DND-41 (cell line): Measurements from ENCODE around the gene GSTM2.

Experiments
- ATAC-seq: fragments of 200-7000 bp; cut with Tn5 transposase; 3 replicates; pipeline ENCODE4 v1.9.1; 2021; ENCODE audit warnings: low read depth; ENCODE audit not compliant: insufficient read depth
- DNase-seq: peaks from one replicate; pipeline ENCODE4 v3.0.0-alpha.2; 2020
- H2AFZ ChIP-seq: 2 replicates; pipeline ENCODE4 v1.6.0; 2012; ENCODE audit warnings: low read depth, low read length
- H3K27ac ChIP-seq: 2 replicates; pipeline ENCODE4 v1.5.1; 2012; ENCODE audit warnings: low read length, inconsistent platforms
- H3K27me3 ChIP-seq: fragments of 200-600 bp; sonication (generic); 2 replicates; pipeline ENCODE4 v1.6.0; 2012; ENCODE audit warnings: low read length, mild to moderate bottlenecking, inconsistent platforms; ENCODE audit not compliant: insufficient read depth, poor library complexity
- H3K36me3 ChIP-seq: 2 replicates; pipeline ENCODE4 v1.5.1; 2012; ENCODE audit warnings: low read length, inconsistent platforms; ENCODE audit not compliant: insufficient read depth
- H3K4me1 ChIP-seq: 2 replicates; pipeline ENCODE4 v1.5.1; 2012; ENCODE audit warnings: mild to moderate bottlenecking, low read length; ENCODE audit not compliant: insufficient read depth
- H3K4me2 ChIP-seq: 2 replicates; pipeline ENCODE4 v1.6.0; 2012; ENCODE audit warnings: mild to moderate bottlenecking, moderate library complexity, low read length, inconsistent platforms; ENCODE audit not compliant: insufficient read depth
- H3K4me3 ChIP-seq, 2 experiments: fragments of 200-600 bp in 1 of 2; shearing (Covaris generic) in 1 of 2; 2 replicates each; pipeline ENCODE4 v1.5.1; 2012 to 2016; ENCODE audit warnings: inconsistent platforms in 2 of 2, low read length in 2 of 2, mild to moderate bottlenecking in 2 of 2, low read depth in 1 of 2, moderate library complexity in 1 of 2
- H3K79me2 ChIP-seq: 2 replicates; pipeline ENCODE4 v1.6.0; 2012; ENCODE audit warnings: low read length, inconsistent platforms; ENCODE audit not compliant: insufficient read depth
- H3K9ac ChIP-seq: 2 replicates; pipeline ENCODE4 v1.6.0; 2012; ENCODE audit warnings: low read depth, mild to moderate bottlenecking, inconsistent platforms, low read length, moderate library complexity
- H3K9me3 ChIP-seq: 2 replicates; pipeline ENCODE4 v1.5.1; 2012; ENCODE audit warnings: low read length, moderate library complexity, mild to moderate bottlenecking, inconsistent platforms; ENCODE audit not compliant: insufficient read depth, severe bottlenecking
- H4K20me1 ChIP-seq: 2 replicates; pipeline ENCODE4 v1.6.0; 2012; ENCODE audit warnings: low read length; ENCODE audit not compliant: insufficient read depth
- CTCF ChIP-seq: IDR thresholded peaks from 2 replicates; pipeline ENCODE4 v1.5.1; 2012; ENCODE audit warnings: borderline replicate concordance, low read length, moderate library complexity, mild to moderate bottlenecking; ENCODE audit not compliant: poor library complexity, severe bottlenecking; ENCODE audit errors: extremely low read depth
- EZH2 ChIP-seq: IDR thresholded peaks from 3 replicates; pipeline ENCODE4 v1.6.1; 2012; ENCODE audit warnings: borderline replicate concordance, low read depth, mild to moderate bottlenecking, moderate library complexity, low read length, inconsistent platforms; ENCODE audit not compliant: severe bottlenecking

GSTM2 gene

GRCh38 chr1:109624201-109625010 lies 43.5 kb upstream of the GSTM2 start:
- H3K9me3 ChIP-seq, result no peaks in the 10 kb centered on the region
- no peaks in the 10 kb centered on the region for H3K27me3 ChIP-seq
- ATAC-seq (no peak), DNase-seq (peak; percentile 47)
- H3K27ac ChIP-seq, result 0 out of 2 replicates have a peak overlapping the region, but pooled peaks have one; percentile 7
- no peak overlapping the region for H3K4me2 ChIP-seq
- peaks cover 30% of the 10 kb centered on the region for H3K36me3 ChIP-seq
- H3K9ac ChIP-seq, result no peak overlapping the region
- no peak overlapping the region for H2AFZ ChIP-seq
- no peak overlapping the region for H3K4me3 ChIP-seq
- TF ChIP-seq CTCF, result no peak
- no peak for TF ChIP-seq EZH2
- H4K20me1 ChIP-seq, result peaks cover 16% of the 10 kb centered on the region; the same call in 1 of the 2 replicates
- H3K79me2 ChIP-seq, result peaks cover 44% of the 10 kb centered on the region
- peaks cover 33% of the 10 kb centered on the region for H3K4me1 ChIP-seq

- H3K4me2 ChIP-seq, result no peak overlapping the region
- H3K4me1 ChIP-seq, result peaks cover 29% of the 10 kb centered on the region
- no peak overlapping the region for H3K9ac ChIP-seq
- H3K9me3 ChIP-seq, result no peaks in the 10 kb centered on the region
- no peak overlapping the region for H2AFZ ChIP-seq
- no peak for ATAC-seq
- TF ChIP-seq EZH2 (no peak), CTCF (no peak)
- peaks cover 38% of the 10 kb centered on the region for H3K36me3 ChIP-seq
- DNase-seq, result no peak
- peaks cover 16% of the 10 kb centered on the region; the same call in 1 of the 2 replicates for H4K20me1 ChIP-seq
- H3K27me3 ChIP-seq, result no peaks in the 10 kb centered on the region
- H3K79me2 ChIP-seq, result peaks cover 40% of the 10 kb centered on the region
- H3K27ac ChIP-seq, result no peak overlapping the region
- no peak overlapping the region for H3K4me3 ChIP-seq
Observed at GRCh38 chr1:109625176-109625575, 42.7 kb upstream of the GSTM2 start.

- no peaks in the 10 kb centered on the region for H3K27me3 ChIP-seq
- H3K9me3 ChIP-seq, result no peaks in the 10 kb centered on the region
- peaks cover 36% of the 10 kb centered on the region for H3K79me2 ChIP-seq
- peaks cover 29% of the 10 kb centered on the region for H3K4me1 ChIP-seq
- peaks cover 43% of the 10 kb centered on the region for H3K36me3 ChIP-seq
- H3K4me3 ChIP-seq, result no peak overlapping the region
- no peak overlapping the region for H3K27ac ChIP-seq
- H3K4me2 ChIP-seq, result no peak overlapping the region
- no peak for TF ChIP-seq CTCF
- TF ChIP-seq EZH2, result no peak
- no peak overlapping the region for H3K9ac ChIP-seq
- H2AFZ ChIP-seq, result no peak overlapping the region
- H4K20me1 ChIP-seq, result peaks cover 16% of the 10 kb centered on the region; the same call in 1 of the 2 replicates
- DNase-seq (no peak), ATAC-seq (no peak)
Observed at GRCh38 chr1:109625601-109626560, 42.0 kb upstream of the GSTM2 start.
